ENCODE results near the gene POLN.

Gene POLN

GRCh38 chr4:2262145-2262943, 20.4 kb upstream of the POLN start:
- FAIRE-seq = peak; percentile 90

GRCh38 chr4:2261853-2262144, 19.9 kb upstream of the POLN start, which contains the start of gene MXD4:
Gene MXD4 (minus strand): TSS chr4:2262109. CDS start chr4:2261980, 129 bp downstream.
- FAIRE-seq = no peak

- no peak for FAIRE-seq
Measured at GRCh38 chr4:2261110-2261852, 19.4 kb upstream of the POLN start.

GRCh38 chr4:2260344-2261109, 18.6 kb upstream of the POLN start:
- FAIRE-seq = no peak

GRCh38 chr4:2259541-2260343, 17.8 kb upstream of the POLN start:
- FAIRE-seq = no peak

- FAIRE-seq = no peak
Measured at GRCh38 chr4:2259036-2259540, 17.2 kb upstream of the POLN start.

GRCh38 chr4:2258091-2259035, 16.4 kb upstream of the POLN start:
- FAIRE-seq = no peak

GRCh38 chr4:2257361-2258081, 15.6 kb upstream of the POLN start:
- no peak for FAIRE-seq

GRCh38 chr4:2256781-2257191, 14.9 kb upstream of the POLN start:
- FAIRE-seq = no peak

GRCh38 chr4:2256156-2256731, 14.3 kb upstream of the POLN start:
- no peak for FAIRE-seq

- no peak for FAIRE-seq
Measured at GRCh38 chr4:2255501-2256155, 13.7 kb upstream of the POLN start.

- FAIRE-seq = no peak
Measured at GRCh38 chr4:2254665-2255500, 13.0 kb upstream of the POLN start.

- FAIRE-seq = no peak
Measured at GRCh38 chr4:2253160-2254084, 11.5 kb upstream of the POLN start.

- FAIRE-seq = no peak
Measured at GRCh38 chr4:2252530-2253091, 10.7 kb upstream of the POLN start.

- no peak for FAIRE-seq
Measured at GRCh38 chr4:2251795-2252529, 10.0 kb upstream of the POLN start.

- FAIRE-seq = no peak
Measured at GRCh38 chr4:2251073-2251794, 9.3 kb upstream of the POLN start.

Data from G401.6 (cell line).